AG10803 (cell line): ENCODE results near the gene CNTD1.
A peak's percentile ranks its signal among the peaks of the same experiment; 100 is the strongest.

ENCODE experiments used
- DNase-seq: peaks from one replicate; pipeline ENCODE4 v3.0.0; 2010; ENCODE audit warnings: low read depth
- H3K4me3 ChIP-seq: 2 replicates; pipeline ENCODE4 v1.5.1; 2011; ENCODE audit warnings: mild to moderate bottlenecking, low read length, control low read depth
- TF ChIP-seq, protein P1 (sequence below): conservative IDR thresholded peaks from 2 replicates; pipeline ENCODE4 v1.5.1; 2011; ENCODE audit warnings: mild to moderate bottlenecking, low read length, control low read depth, inconsistent platforms

Gene CNTD1

GRCh38 chr17:42830971-42831370 lies 32.3 kb downstream of the CNTD1 start:
- no peak overlapping the region for H3K4me3 ChIP-seq
- no peak for DNase-seq
- TF ChIP-seq, protein P1, sequence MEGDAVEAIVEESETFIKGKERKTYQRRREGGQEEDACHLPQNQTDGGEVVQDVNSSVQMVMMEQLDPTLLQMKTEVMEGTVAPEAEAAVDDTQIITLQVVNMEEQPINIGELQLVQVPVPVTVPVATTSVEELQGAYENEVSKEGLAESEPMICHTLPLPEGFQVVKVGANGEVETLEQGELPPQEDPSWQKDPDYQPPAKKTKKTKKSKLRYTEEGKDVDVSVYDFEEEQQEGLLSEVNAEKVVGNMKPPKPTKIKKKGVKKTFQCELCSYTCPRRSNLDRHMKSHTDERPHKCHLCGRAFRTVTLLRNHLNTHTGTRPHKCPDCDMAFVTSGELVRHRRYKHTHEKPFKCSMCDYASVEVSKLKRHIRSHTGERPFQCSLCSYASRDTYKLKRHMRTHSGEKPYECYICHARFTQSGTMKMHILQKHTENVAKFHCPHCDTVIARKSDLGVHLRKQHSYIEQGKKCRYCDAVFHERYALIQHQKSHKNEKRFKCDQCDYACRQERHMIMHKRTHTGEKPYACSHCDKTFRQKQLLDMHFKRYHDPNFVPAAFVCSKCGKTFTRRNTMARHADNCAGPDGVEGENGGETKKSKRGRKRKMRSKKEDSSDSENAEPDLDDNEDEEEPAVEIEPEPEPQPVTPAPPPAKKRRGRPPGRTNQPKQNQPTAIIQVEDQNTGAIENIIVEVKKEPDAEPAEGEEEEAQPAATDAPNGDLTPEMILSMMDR = no peak

DNA sequence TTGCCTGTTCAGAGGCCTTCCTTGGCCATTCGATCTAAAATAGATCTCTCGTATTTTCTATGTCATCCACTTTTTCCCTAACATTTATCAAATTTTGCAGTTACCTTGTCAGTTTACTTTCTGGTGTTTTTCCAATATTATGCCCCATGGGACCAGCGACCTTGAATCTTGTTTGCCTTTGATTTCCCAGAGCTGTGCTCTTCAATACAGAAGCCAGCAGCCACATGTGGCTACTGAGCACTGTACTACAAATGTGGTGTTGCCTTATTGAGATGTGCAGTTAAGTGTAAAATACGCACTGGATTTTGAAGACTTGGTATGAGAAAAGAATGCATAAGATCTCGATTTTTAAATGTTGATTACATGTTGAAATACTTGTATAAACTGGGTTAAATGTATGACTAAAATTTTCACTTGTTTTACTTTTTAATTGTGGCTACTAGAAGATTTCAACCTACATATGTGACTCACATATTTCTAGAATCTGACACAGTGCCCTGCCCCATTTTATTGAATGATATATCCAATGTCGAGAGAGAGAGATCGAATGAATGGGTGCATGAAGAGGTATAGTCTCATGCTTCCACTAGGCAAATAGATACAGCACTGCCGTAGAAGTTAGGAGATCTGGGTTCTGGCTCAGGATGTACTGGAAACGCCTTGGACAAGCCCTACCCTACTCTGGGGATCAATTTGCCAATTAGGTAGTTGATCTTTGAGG lies 33.7 kb downstream of the CNTD1 start:
- TF ChIP-seq, protein P1 = no peak
- no peak for DNase-seq
- H3K4me3 ChIP-seq = peak overlapping the region; percentile 97

GRCh38 chr17:42832934-42833766 lies 34.5 kb downstream of the CNTD1 start, which contains the start of gene PSME3:
Gene PSME3, plus strand, starts transcription at chr17:42833397. Its CDS starts 235 bp downstream, at chr17:42833632.
- TF ChIP-seq, protein P1 = no peak
- DNase-seq = peak; percentile 78
- peak within 1 kb of the TSS; percentile 97 for H3K4me3 ChIP-seq

DNA sequence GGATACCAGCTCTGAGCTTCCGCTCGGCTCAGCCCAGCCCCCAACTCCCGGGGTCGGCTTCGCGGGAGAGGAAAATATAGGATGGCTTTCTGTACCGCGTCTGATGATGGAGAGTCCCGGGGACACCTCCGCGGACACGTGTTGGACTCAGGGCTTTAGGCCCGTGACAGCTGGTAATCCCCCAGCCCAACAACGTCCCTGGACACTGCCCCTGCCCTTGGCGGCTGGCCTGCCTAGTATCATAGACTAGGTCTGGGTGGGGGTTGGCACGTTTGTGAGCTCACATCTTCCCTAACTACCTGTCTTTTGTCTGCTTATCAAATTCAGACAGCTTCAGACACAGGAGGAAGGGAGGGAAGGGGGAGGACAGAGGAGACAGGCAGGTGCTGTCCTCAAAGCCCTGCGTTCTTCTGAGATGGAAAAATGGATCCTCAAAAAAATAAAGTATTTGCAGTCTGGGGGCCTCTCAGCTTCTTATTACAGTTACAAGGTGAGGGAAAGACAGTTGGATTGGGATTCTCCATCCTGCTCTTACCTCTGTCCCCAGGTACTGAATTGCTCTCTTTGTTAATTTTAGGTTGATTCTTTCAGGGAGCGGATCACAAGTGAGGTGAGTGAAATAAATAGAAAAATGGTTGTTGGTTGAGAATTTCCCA lies 35.2 kb downstream of the CNTD1 start:
- TF ChIP-seq, protein P1 = no peak
- no peak for DNase-seq
- H3K4me3 ChIP-seq = peak overlapping the region; percentile 97

GRCh38 chr17:42835732-42836131 lies 37.1 kb downstream of the CNTD1 start:
- no peak overlapping the region for H3K4me3 ChIP-seq
- TF ChIP-seq, protein P1 = no peak
- no peak for DNase-seq

DNA sequence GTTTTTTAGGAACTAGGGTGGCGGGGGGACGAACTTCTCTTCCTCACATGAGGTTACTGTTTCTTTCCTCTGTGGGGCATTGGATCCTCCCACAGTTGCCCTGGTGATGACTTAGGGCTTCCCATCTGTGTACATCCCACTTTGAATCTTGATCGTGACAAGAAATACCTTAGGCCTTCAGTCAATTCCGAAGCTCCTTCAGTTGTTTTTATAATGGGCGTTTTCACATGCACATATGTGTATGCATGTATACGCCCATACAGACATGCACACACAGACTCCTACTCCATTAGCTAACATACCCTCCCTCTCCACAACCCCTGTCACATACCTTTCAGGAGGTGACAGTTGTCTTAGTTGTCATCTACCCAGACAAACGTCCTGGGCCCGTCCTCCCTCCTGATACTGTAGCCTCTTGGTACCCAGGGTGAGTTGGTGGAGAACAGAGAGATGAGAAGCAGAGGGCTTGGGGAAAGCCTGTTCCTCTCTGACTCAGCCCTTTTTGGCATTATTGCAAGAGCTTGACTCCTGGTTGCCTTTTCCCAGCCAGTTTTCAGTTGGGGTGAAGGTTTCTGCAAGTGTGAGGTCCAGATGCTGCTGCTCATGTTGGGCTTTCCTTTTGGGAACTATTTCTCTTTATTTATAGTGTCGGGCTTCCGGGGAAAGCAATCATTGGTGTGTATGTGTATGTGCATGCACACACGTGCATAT lies 43.5 kb downstream of the CNTD1 start:
- TF ChIP-seq, protein P1 = no peak
- H3K4me3 ChIP-seq = no peak overlapping the region
- no peak for DNase-seq
